ENCODE data around the gene UCK2.

Gene UCK2

DNA sequence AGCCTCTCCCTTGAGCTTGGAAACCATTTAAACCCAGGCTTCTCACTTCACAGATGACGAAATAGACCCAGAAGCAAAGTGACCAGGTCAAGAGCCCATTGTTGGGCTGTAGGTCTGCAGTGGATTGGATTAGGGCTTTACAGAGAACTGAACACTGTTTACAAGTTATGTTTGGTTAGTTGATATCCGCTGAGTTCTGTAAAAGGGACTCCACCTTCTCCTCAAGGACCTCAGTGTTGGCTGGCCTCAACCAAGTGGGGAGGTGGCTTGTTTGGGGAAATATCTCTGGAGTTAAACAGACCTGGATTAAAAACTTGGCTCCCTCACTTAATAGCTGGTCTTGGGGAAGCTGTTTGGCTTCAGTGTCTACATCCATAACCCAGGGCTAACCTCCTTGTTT is 88.1 kb downstream of the UCK2 start:
- Mint-ChIP-seq H3K9me3 (no peaks in the 10 kb centered on the region), H3K4me3 (no peak overlapping the region), H3K4me1 (ENCODE audit: low read depth) (peaks cover 5% of the 10 kb centered on the region), H3K36me3 (ENCODE audit: low read depth) (peaks cover 5% of the 10 kb centered on the region), H3K27ac (no peak overlapping the region), H3K27me3 (no peaks in the 10 kb centered on the region)
- intact Hi-C loops (cut with micrococcal nuclease): loop anchor here (2.0 to 5.0 kb wide), 2 partner anchors 147 to 523 kb away; partner anchors contain the start of gene TMCO1

DNA sequence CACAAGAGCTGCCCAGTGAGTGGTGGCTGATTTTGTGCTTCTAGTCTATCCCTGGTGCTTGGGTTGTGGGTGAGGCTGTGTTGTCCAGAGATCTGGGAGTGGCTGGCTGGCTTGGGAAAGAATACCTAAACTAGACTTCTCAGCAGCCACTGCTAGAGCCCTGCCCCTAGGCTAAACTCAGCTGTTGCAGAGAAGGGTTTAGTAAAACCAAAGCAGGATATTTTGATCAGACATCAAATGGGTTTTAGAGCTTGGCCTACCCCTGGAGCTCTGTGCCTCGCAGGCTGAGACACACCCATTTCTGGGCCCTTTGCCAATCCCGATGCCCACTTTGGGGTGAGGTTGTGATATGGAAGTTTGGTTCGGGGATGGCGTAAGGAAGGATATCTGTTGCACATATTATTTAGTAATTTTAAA is 88.5 kb downstream of the UCK2 start:
- peaks cover under 1% of the 10 kb centered on the region for H3K36me3 Mint-ChIP-seq (ENCODE audit: low read depth)
- H3K9me3 Mint-ChIP-seq: no peaks in the 10 kb centered on the region
- H3K4me3 Mint-ChIP-seq: no peak overlapping the region
- H3K27ac Mint-ChIP-seq: no peak overlapping the region
- peaks cover 1% of the 10 kb centered on the region for H3K27me3 Mint-ChIP-seq
- H3K4me1 Mint-ChIP-seq (ENCODE audit: low read depth): peaks cover 5% of the 10 kb centered on the region
- intact Hi-C loops (cut with micrococcal nuclease): loop anchor here (2.0 to 5.0 kb wide), 2 partner anchors 147 to 524 kb away; partner anchors contain the start of gene TMCO1

DNA sequence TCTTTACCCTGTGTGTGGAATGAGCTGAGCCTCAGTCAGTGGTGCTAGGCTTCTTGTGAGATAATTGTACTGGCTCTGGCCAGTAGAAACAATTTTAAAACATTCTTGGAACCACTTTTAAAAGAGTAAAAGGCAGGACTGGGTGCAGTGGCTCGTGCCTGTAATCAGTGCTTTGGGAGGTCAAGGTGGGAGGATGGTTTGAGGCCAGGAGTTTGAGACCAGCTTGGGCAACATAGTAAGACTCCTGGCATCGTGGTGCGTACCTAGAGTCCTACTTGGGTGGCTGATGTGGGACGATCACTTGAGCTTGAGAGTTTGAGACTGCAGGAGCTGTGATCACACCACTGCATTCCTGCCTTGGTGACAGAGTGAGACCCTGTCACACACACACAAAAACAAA is 89.8 kb downstream of the UCK2 start:
- Mint-ChIP-seq H3K27ac (no peak overlapping the region), H3K4me3 (no peak overlapping the region), H3K9me3 (no peaks in the 10 kb centered on the region), H3K36me3 (ENCODE audit: low read depth) (no peaks in the 10 kb centered on the region), H3K27me3 (peaks cover 1% of the 10 kb centered on the region), H3K4me1 (ENCODE audit: low read depth) (peaks cover 5% of the 10 kb centered on the region)
- intact Hi-C loops (cut with micrococcal nuclease): loop anchor here (5.0 kb wide), 1 partner anchor 525 kb away; no protein-coding TSS in a partner anchor

DNA sequence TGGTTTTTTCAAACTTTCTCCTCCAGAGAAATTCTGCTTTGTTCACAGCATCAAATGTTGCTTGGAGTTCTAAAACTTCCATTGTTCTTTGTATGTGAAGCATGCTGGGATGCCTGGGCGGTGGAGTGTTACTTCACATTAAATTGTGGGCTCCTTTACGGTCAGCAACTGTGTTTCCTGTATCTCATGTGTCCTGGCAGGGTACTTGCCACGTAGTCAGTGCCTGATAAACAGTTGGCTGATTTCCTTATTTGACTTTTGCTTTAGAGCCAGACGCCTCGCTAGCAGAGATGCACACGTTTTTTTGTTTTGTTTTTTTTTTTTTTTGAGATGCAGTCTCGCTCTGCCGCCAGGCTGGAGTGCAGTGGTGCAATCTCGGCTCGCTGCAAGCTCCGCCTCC is 96.7 kb downstream of the UCK2 start:
- Mint-ChIP-seq H3K4me1 (ENCODE audit: low read depth) (no peaks in the 10 kb centered on the region), H3K4me3 (no peak overlapping the region), H3K27ac (no peak overlapping the region), H3K9me3 (no peaks in the 10 kb centered on the region), H3K36me3 (ENCODE audit: low read depth) (no peaks in the 10 kb centered on the region), H3K27me3 (peaks cover 3% of the 10 kb centered on the region)
- intact Hi-C loops (cut with micrococcal nuclease): loop anchor here (2.0 kb wide), 1 partner anchor 555 kb away; no protein-coding TSS in a partner anchor

DNA sequence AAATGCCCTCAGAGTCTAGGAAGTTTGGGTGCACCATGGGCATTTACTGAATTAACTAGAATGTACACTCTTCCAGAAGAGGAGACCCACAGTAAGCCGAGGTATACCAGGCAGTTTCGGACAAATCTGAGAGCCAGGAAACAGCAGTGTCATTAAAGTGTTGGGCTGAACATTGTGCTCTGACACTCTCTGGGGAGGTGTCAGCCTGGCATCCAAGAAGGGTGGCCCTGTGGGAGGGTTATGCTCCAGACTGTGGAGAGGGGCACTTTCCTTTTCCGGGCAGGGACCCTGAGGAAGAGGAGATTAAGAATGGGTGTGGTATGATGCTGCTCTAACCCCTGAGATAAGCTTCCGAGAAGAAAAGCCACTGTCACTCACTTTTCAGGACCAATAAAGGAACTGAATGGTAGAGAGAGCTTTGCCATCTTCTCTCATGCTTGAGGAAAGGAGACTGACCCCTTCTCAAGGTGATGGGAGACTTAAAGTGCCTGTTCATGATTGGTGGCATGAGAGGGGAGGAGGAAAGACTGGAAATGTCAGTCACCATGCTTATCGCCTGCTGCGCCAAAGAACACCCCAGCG is 98.2 kb downstream of the UCK2 start:
- Mint-ChIP-seq H3K9me3 (no peaks in the 10 kb centered on the region), H3K27me3 (peaks cover 4% of the 10 kb centered on the region), H3K27ac (no peak overlapping the region), H3K4me3 (no peak overlapping the region), H3K36me3 (ENCODE audit: low read depth) (no peaks in the 10 kb centered on the region), H3K4me1 (ENCODE audit: low read depth) (no peaks in the 10 kb centered on the region)
- intact Hi-C loops (cut with micrococcal nuclease): loop anchor here (2.0 kb wide), 1 partner anchor 553 kb away; no protein-coding TSS in a partner anchor

DNA sequence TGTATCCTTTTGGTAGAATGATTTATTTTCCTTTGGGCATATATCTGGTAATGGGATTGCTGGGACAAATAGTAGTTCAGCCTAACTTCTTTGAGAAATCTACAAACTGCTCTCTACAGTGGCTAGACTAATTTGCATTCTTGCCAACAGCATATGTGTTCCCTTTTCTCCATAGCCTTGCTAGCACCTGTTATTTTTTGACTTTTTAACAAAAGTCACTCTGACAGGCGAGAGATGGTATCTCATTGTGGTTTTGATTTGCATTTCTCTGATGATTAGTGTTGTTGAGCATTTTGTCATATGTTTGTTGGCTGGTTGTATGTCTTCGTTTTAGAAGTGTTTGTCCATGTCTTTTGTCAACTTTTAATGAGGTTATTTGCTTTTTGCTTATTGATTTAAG is 99.8 kb downstream of the UCK2 start:
- peaks cover 4% of the 10 kb centered on the region for H3K27me3 Mint-ChIP-seq
- no peaks in the 10 kb centered on the region for H3K36me3 Mint-ChIP-seq (ENCODE audit: low read depth)
- H3K4me1 Mint-ChIP-seq (ENCODE audit: low read depth): no peaks in the 10 kb centered on the region
- intact Hi-C loops (cut with micrococcal nuclease): no loop called here
- no peak overlapping the region for H3K27ac Mint-ChIP-seq
- no peaks in the 10 kb centered on the region for H3K9me3 Mint-ChIP-seq
- no peak overlapping the region for H3K4me3 Mint-ChIP-seq

DNA sequence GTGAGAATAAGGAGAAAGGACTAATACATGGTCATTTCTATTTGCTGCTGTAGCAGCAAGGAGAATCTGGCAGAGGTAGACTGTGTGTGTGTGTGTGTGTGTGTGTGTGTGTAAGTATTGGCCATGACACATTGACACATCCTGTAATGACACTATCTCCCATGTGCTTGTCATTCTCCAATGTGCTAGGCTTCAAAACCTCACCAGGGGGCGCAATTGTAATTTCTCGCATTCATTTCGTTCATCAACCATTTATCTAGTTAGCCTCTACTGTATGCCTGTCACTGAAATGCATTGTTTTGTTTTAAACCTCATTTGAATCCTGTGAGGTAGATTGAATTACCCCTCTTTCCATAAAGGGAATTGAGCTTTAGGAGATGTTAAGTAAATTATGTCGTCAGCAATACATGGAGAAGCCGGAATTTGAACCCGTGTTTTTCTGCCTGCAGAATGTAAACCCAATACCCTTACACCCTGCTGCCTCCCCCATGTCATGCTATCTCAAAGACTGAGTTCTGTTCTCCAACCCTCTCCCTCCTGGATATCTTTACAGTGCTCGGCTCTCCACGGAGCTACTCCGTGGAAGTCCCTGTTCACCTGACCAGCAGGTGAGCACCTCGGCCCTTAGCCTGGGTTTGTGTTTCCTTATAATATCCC is 100.8 kb downstream of the UCK2 start:
- Mint-ChIP-seq H3K27ac (no peak overlapping the region), H3K4me1 (ENCODE audit: low read depth) (no peaks in the 10 kb centered on the region), H3K4me3 (no peak overlapping the region), H3K27me3 (peaks cover 5% of the 10 kb centered on the region), H3K36me3 (ENCODE audit: low read depth) (no peaks in the 10 kb centered on the region), H3K9me3 (no peaks in the 10 kb centered on the region)
- intact Hi-C loops (cut with micrococcal nuclease): no loop called here

DNA sequence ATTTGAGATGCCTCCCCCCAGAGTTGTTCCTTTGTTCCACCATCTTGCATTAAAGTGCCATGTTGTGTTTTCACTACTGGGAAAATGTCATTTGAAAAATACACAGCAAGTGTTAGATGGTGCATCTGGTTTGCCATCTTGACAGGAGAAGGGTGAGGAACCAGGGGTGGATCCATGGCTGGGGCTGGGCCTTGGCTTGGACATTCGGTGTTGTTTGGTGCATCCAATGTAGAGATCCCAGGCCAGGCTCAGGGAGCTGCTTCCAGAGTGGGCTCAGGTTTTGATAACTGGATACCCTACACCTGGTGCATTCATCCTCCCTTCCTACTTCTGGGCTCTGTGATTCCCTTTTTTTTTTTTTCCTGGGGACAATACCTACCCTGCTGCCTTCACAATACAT is 103.5 kb downstream of the UCK2 start:
- H3K4me1 Mint-ChIP-seq (ENCODE audit: low read depth): no peaks in the 10 kb centered on the region
- no peaks in the 10 kb centered on the region for H3K9me3 Mint-ChIP-seq
- H3K4me3 Mint-ChIP-seq: no peak overlapping the region
- H3K27ac Mint-ChIP-seq: no peak overlapping the region
- peaks cover 4% of the 10 kb centered on the region for H3K27me3 Mint-ChIP-seq
- no peaks in the 10 kb centered on the region for H3K36me3 Mint-ChIP-seq (ENCODE audit: low read depth)
- intact Hi-C loops (cut with micrococcal nuclease): no loop called here

DNA sequence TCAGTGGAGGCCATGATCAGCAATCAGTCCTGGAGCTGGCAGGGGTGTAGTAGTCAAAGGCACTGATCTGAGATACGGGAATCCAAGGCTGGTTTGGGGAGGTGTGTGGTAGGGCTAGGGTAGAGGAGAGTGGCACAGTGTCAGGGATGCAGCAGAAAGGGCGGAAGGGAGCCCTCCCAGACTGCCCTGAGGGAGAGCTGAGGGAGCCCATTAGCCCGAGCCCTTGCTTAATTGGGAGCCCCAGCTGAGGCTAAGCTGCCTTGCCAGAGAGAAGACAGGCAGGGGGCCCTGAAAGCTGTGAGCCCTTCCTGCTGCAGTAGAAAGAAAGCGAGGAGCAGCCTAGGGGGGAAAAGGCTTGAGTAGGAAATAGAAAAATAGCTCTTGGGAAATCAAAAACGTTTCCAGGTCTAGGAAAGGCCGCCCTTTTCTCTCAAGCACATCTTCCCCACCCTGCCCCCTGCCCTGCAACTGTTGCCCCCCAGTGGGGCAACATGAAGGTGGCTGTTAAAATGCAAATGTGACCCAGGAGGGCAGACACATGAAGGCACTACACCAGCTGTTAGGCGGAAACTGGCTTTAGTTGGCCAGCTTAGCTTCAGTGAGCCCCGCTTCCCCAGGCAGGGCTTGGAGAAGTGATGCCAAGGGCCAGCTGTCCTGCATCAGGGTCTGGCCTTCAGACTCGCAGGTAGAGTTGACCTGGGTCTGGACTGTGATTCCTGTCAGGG is 106.2 kb downstream of the UCK2 start:
- H3K4me3 Mint-ChIP-seq: no peak overlapping the region
- intact Hi-C loops (cut with micrococcal nuclease): no loop called here
- H3K36me3 Mint-ChIP-seq (ENCODE audit: low read depth): no peaks in the 10 kb centered on the region
- no peaks in the 10 kb centered on the region for H3K4me1 Mint-ChIP-seq (ENCODE audit: low read depth)
- H3K9me3 Mint-ChIP-seq: no peaks in the 10 kb centered on the region
- H3K27ac Mint-ChIP-seq: no peak overlapping the region
- H3K27me3 Mint-ChIP-seq: peaks cover 4% of the 10 kb centered on the region

DNA sequence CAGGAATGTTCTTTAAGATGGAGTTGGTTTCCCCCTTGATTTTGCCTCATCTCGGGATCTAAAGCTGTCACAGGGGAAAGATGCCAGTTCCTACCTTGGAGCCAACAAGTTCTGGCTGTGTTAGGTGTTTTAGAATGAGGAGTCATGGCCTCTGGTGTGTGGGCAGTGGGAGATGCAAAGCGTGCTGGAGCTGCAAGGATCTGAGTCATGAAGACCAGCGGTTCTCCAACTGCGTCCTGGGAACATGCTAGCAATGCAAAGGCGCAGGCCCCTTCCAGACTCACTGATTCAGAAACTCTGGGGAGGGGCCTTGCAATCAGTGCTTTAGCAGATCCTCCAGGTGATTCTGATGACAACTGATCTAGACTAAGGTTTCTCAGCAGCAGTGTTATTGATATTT is 109.1 kb downstream of the UCK2 start:
- Mint-ChIP-seq H3K4me3 (no peak overlapping the region), H3K27me3 (peaks cover 2% of the 10 kb centered on the region), H3K9me3 (no peaks in the 10 kb centered on the region), H3K36me3 (ENCODE audit: low read depth) (no peaks in the 10 kb centered on the region), H3K27ac (no peak overlapping the region), H3K4me1 (ENCODE audit: low read depth) (no peaks in the 10 kb centered on the region)
- intact Hi-C loops (cut with micrococcal nuclease): no loop called here

DNA sequence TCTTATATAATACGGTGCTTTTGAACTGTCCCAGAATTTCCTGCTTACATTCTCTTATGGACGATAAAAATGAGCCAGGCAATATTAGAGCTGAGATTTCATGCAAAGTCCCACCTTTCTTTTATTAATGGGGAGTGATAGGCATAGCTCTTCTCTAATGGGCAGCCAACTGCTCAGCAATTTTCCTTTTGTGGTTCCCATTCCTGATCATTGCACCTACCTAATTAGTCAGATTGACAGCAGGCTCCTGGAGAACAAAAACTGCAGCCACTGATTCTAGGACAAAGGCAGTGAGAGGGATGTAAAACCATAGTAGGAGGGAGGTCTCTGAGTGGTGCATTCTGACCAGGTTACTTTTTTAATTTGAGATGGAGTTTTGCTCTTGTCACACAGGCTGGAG is 110.4 kb downstream of the UCK2 start:
- H3K27ac Mint-ChIP-seq: no peak overlapping the region
- H3K27me3 Mint-ChIP-seq: peaks cover 3% of the 10 kb centered on the region
- no peak overlapping the region for H3K4me3 Mint-ChIP-seq
- intact Hi-C loops (cut with micrococcal nuclease): no loop called here
- H3K9me3 Mint-ChIP-seq: no peaks in the 10 kb centered on the region
- no peaks in the 10 kb centered on the region for H3K4me1 Mint-ChIP-seq (ENCODE audit: low read depth)
- H3K36me3 Mint-ChIP-seq (ENCODE audit: low read depth): no peaks in the 10 kb centered on the region

DNA sequence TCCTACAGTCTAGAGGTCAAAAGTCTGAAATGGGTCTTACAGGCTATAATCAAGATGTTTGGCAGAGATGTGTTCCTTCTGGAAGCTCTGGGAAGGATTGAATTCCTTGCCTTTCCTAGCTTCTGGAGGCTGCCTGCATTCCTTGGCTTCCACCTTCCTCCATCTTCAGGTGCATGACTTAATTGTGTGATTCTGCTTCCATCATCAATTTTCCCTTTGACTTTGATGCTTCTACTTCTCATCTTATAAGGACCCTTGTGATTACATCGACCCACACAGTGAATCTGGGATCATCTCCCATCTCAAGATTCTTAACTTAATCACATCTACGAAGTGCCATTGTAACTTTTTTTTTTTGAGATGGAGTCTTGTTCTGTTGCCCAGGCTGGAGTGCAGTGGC is 111.4 kb downstream of the UCK2 start:
- intact Hi-C loops (cut with micrococcal nuclease): no loop called here
- no peak overlapping the region for H3K4me3 Mint-ChIP-seq
- H3K9me3 Mint-ChIP-seq: no peaks in the 10 kb centered on the region
- no peak overlapping the region for H3K27ac Mint-ChIP-seq
- H3K36me3 Mint-ChIP-seq (ENCODE audit: low read depth): no peaks in the 10 kb centered on the region
- peaks cover 5% of the 10 kb centered on the region for H3K27me3 Mint-ChIP-seq
- no peaks in the 10 kb centered on the region for H3K4me1 Mint-ChIP-seq (ENCODE audit: low read depth)

DNA sequence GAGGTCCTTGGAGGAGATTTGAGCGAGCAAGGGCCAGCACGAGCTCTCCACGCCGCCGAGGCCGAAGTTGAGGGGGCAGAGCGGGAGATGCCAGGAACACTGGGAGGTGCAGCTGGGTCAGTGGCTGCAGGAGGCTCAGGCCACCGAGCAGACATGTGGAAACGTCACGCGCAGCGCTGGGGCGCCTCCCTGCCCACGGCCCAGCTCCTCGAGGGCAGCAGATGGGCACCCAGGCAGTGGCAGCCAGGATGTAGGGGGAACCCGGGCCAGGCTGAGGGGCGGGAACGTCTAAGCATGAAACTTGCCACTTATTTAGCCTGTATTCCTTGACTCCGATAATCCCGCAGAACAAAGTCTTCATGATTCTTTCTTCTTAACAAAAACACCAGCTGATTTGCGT is 114.1 kb downstream of the UCK2 start:
- H3K27me3 Mint-ChIP-seq: peaks cover 5% of the 10 kb centered on the region
- no peaks in the 10 kb centered on the region for H3K36me3 Mint-ChIP-seq (ENCODE audit: low read depth)
- no peak overlapping the region for H3K27ac Mint-ChIP-seq
- intact Hi-C loops (cut with micrococcal nuclease): no loop called here
- H3K4me3 Mint-ChIP-seq: no peak overlapping the region
- H3K9me3 Mint-ChIP-seq: no peaks in the 10 kb centered on the region
- no peaks in the 10 kb centered on the region for H3K4me1 Mint-ChIP-seq (ENCODE audit: low read depth)

DNA sequence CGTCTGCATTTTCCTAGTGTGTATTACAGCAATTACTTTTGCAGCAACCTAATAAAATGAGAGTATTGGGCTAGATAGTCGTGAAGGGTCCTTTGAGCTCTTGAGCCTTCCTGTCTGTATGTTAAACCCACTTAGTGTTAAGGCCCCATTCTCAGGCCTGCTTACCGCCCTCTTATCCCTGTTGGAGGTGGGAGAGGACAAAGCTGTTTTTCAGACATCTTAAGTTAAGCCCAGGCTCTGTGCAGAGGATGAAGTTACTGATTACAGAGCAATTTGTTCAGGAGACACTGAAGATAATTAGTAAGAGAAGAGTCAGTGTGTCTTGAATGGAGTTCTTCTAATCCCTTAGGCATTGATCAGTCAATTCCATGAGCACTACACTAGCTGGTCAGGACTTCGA is 114.6 kb downstream of the UCK2 start:
- H3K36me3 Mint-ChIP-seq (ENCODE audit: low read depth): no peaks in the 10 kb centered on the region
- H3K4me3 Mint-ChIP-seq: no peak overlapping the region
- no peaks in the 10 kb centered on the region for H3K4me1 Mint-ChIP-seq (ENCODE audit: low read depth)
- H3K9me3 Mint-ChIP-seq: no peaks in the 10 kb centered on the region
- intact Hi-C loops (cut with micrococcal nuclease): no loop called here
- H3K27ac Mint-ChIP-seq: no peak overlapping the region
- H3K27me3 Mint-ChIP-seq: peaks cover 5% of the 10 kb centered on the region
